Hematopoietic multipotent progenitor cell treated with erythropoietin and hydrocortisone succinate and interleukin-3 and kit ligand, for 4 days (in vitro differentiated cells): ENCODE results near the gene EIF2D.
A peak's percentile ranks its signal among the peaks of the same experiment; 100 is the strongest.
"Not testable (repeated sequence)": the region's sequence is repeated elsewhere in the genome, so short reads cannot be mapped to it uniquely, and the experiment has no call there.

Source experiments
- DNase-seq: peaks from one replicate; pipeline ENCODE4 v3.0.0-alpha.2; 2015

Gene EIF2D

DNA sequence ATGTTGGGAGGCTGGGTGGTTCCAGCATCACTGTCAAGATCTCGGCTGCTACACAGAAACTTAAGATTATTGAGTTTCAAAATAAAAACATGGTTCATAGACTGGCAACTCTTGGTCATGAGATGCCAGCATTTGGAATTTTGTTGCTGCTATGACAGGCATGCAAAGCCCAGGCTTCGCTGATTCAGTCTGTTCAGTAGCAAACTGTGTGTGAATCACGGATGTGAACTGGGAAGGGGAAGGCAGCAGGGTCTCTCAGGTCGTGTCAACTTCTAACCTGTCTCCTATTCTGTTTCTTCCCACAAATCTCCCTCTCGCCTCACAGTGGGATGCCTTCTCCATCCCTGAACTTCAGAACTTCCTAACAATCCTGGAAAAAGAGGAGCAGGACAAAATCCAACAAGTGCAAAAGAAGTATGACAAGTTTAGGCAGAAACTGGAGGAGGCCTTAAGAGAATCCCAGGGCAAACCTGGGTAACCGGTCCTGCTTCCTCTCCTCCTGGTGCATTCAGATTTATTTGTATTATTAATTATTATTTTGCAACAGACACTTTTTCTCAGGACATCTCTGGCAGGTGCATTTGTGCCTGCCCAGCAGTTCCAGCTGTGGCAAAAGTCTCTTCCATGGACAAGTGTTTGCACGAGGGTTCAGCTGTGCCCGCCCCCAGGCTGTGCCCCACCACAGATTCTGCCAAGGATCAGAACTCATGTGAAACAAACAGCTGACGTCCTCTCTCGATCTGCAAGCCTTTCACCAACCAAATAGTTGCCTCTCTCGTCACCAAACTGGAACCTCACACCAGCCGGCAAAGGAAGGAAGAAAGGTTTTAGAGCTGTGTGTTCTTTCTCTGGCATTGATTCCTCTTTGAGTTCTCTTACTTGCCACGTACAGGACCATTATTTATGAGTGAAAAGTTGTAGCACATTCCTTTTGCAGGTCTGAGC, 25.5 kb downstream of the EIF2D start:
- no peak for DNase-seq

GRCh38 chr1:206584683-206585082, 27.6 kb downstream of the EIF2D start:
- DNase-seq = no peak

- peak; percentile 85 for DNase-seq
These were observed 28.3 kb downstream of the EIF2D start for GRCh38 chr1:206583707-206584648.

GRCh38 chr1:206582971-206583706, 29.1 kb downstream of the EIF2D start:
- no peak for DNase-seq

DNA sequence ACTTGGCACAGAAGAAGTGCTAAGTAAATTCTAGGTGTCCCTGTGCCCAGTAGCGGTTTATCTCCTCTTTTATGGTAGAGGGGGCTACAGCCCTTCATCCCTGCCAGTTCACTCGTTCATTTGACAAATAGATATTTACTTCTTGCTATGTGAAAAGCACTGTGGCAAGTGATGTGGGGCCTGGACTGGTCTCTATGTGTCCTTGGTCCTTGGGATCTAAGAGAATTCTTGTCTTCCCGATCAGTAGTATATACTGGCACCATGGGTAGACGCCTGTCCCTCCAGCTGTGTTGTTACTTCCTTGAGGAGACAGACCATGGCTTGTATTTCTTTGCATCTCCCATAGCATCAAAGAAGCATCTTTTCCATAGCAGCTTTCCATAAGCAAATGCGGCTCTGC, 29.7 kb downstream of the EIF2D start:
- DNase-seq = no peak

- peak; percentile 42 for DNase-seq
These were observed 30.7 kb downstream of the EIF2D start for GRCh38 chr1:206581571-206581981.

- DNase-seq = not testable (repeated sequence)
These were observed 31.2 kb downstream of the EIF2D start for GRCh38 chr1:206581114-206581497.

GRCh38 chr1:206580438-206581113, 31.7 kb downstream of the EIF2D start:
- DNase-seq = no peak

DNA sequence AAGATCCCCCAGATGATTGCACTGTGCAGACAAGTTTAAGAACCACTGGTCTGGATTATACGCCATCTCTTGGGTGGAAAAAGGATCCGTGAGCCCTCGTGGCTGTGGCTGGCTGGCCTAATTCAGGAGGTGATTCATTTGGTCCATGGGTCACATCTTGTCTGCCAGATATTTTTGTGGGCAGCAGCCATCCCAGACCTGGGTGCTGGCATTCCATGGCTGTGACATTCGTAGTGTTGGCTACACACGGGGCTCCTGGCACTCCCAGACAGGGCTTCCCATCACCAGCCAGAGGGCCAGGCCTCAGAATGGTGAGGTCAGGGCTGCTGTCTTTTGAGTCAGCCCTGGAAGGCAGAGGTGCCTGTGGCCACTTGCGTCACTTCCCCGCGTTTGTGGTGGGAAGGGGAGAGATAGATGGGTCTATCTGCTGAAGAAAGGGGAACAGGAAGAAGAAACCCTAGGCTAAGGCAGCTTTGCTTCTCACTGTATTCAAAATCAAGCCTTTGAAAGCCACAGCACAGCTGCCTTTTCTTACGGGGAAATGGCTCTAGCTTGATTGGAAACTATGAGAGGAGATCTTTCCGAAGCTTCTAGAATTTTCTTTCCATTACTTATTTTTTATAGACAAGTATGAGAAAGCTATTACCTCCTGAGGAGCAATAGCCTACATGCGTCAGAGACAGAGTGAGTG, 32.4 kb downstream of the EIF2D start:
- peak; percentile 97 for DNase-seq

- no peak for DNase-seq
These were observed 33.3 kb downstream of the EIF2D start for GRCh38 chr1:206578978-206579374.

DNA sequence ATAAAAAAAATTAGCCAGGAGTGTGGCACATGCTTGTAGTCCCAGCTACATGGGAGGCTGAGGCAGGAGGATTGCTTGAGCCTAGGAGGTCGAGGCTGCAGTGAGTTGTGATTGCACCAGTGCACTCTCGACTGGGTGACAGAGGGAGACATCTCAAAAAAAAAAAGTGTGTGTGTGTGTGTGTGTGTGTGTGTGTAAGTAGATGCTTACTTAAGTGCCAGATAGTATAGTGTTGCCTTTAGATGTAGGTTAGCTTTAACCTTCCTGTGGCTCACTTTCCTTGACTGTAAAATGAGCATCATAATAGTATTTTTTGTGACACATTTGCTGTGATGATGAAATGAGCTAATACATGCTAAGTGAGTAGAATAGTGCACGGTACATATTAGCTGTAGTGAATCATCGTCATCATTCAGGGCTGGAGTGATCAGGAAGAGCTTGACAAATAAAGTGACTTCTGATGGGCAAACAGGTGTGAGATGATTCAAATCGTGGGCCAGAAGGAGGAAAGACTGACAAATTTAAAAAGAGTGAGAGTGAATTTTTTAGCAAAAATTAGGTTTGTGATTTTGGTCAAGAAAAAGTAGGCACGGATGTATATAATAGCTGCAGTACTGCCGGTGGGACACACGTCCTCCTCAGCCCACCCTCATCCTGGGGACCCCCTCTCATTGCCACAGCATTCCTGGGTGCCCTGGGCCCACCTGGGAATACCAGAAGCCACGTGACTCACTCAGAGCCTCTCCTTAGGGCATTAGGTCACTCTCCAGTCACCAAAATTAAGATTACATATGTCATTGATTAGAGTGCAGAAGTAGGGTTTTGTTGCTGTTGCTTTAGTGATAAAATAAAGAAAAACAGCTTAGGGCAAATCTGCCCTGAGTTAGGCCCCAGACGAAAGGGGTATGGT, 33.9 kb downstream of the EIF2D start:
- DNase-seq = no peak

GRCh38 chr1:206577626-206578025, 34.6 kb downstream of the EIF2D start:
- DNase-seq = no peak

DNA sequence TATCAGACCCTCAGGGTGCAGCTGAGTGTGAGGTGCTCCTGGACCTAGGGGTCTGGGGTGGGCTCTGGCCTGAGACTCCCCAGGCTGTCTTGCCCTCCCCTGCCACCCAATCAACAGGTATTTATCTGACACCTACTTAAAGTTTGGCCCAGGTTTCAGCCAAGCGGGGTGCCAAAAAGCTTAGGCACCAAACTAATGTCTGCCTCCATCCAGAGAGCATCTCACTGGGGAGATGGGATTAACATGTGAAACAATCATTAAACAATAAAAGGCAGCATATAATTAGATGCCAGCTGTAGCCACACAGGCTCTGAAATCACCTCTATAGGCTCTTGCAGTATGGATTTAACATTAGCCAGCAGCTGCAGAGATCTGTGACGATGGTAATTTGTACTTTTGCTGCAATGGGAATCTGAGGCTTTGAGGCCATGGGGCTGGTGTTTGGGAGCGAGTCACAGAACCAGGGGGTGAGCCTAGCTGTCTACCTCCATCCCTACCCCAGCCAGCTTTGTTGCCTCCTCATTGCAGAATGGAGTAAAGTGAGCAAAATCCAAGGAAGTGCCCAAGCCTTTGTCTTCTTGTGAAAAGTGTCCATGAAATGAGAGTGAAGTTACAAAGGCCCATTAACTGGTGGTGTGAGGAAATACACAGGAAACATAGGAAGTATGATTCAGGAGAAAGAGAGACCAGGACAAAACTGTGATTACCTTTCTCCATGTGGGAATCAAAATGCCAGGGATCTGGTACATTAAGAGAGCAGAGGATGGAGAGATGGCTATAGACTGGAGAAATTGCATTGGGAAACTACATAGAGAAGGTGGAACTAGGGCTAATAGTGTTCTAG, 36.1 kb downstream of the EIF2D start:
- DNase-seq = no peak

DNA sequence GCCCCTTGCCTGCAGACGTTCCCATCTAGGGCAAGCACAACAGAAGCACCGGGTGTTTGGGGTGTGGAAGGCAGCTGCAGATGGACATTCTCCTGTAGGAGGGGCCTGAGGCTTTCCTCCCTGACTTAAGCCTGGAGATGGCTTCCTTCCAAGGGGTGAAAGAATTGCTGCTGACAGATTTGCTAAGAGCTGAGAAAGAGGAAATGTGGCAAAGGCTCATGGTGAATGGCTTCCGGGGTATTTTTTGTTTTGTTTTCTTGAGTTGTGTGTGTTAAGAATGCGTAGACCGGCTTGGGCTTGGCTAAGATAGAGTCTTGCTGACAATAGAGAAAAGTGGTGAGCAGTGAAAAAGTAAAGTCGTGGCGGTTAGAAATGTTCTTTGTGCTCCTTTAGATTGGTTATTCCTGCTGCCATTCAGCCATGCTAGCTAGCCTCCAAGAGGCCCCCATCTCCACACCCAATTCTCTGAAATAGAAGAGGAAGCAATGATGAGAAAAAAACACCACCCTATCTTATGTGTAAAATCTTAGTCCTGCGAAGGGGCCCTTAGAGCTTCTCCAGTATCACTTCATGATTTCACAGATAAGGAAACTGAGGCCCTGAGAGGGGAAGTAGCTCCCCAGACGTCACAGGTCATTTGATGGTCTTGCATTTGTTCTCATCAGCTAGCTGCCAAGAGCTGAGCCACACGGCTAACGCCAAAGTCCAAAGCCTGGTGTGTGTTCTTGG, 36.9 kb downstream of the EIF2D start:
- peak; percentile 95 for DNase-seq

DNA sequence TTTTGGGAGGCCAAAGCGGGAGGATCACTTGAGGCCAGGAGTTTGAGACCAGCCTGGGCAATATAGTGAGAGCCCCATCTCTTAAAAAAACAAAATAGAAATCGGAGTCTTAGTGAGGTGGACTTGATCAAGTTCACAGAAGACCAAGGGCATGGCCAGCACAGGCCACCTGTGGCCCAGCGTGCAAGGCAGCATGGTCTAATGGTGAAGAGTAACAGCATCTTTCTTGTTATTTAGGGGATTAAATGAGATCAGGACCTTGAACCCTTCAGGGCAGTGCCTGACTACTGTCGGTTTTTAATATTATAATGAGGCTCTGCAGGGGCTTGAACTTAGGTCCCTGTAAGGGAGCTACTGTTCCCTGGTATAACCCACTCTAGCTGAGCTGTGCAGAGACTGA, 38.5 kb downstream of the EIF2D start:
- DNase-seq = no peak

- no peak for DNase-seq
These were observed 38.9 kb downstream of the EIF2D start for GRCh38 chr1:206573319-206573718.

- no peak for DNase-seq
These were observed 39.4 kb downstream of the EIF2D start for GRCh38 chr1:206572835-206573234.

- no peak for DNase-seq
These were observed 41.7 kb downstream of the EIF2D start for GRCh38 chr1:206570529-206570928.

- no peak for DNase-seq
These were observed 42.7 kb downstream of the EIF2D start for GRCh38 chr1:206569556-206569955.
